ENCODE data around the gene AVEN.

Gene AVEN

DNA sequence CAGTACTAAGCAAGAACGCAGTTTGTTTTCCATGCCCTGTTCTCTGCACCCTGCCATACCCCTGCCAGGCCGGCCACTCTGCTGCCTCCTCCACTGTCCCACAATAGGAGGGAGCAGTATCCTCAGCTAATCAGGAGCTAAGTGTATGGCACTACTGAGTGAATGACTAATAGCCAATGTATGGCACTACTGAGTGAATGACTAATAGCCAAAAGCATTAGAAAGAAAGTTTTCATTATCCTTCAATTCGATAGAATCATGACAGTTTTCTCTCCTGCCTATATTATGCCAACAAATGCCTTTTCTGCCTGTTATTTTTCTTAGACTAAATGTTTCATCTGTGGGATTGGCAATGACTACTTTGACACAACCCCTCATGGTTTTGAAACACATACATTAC lies 178.2 kb downstream of the AVEN start:
- no peaks in the 10 kb centered on the region for H3K9me3 ChIP-seq (ENCODE audit: control insufficient read depth, low read length)
- no peaks in the 10 kb centered on the region for H3K36me3 ChIP-seq (ENCODE audit: control insufficient read depth, insufficient read depth, low read length)
- H3K27me3 ChIP-seq (ENCODE audit: control insufficient read depth, insufficient read depth, low read length, poor library complexity, severe bottlenecking) = no peaks in the 10 kb centered on the region
- WGBS, 2 experiments = 81 to 96% methylated on average over 3 of the region's 3 CpGs
- no peak overlapping the region for H3K27ac ChIP-seq (ENCODE audit: insufficient read depth, low read depth, low read length, poor library complexity, severe bottlenecking)
- no peak overlapping the region for H3K4me3 ChIP-seq (ENCODE audit: insufficient read depth, low read depth, low read length)
- no peaks in the 10 kb centered on the region for H3K4me1 ChIP-seq (ENCODE audit: control insufficient read depth, insufficient read depth, low read length)

DNA sequence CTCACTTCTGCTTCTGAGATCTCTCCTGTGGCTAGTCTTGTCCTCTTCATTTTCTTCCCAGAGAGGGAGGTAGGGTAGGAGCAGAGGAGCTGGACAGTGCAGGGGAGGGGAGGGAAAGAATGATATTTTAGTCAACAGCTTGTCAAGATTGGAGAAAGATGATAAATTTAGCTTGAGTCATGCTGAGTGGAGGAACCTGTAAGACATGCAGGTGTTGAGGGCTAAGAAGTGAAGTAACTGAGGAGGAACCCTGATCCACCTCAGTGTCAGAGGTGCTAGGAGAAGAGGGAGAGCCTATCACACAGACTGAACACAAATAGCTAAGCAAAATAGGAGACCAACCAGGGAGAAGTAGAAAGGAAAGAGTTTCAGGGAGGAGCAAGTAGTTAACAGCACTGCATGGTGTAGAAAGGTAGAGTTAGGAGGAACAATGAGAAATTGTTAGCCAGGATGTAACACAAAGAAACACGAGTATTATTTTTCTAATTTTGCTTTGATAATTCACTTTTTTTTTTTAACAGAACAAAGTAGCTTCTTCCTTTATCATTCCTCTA lies 178.9 kb downstream of the AVEN start:
- H3K27me3 ChIP-seq (ENCODE audit: control insufficient read depth, insufficient read depth, low read length, poor library complexity, severe bottlenecking) = no peaks in the 10 kb centered on the region
- H3K36me3 ChIP-seq (ENCODE audit: control insufficient read depth, insufficient read depth, low read length) = no peaks in the 10 kb centered on the region
- no peaks in the 10 kb centered on the region for H3K9me3 ChIP-seq (ENCODE audit: control insufficient read depth, low read length)
- H3K27ac ChIP-seq (ENCODE audit: insufficient read depth, low read depth, low read length, poor library complexity, severe bottlenecking) = no peak overlapping the region
- WGBS, 2 experiments = 73 to 86% methylated on average over 1 of the region's 1 CpG
- H3K4me1 ChIP-seq (ENCODE audit: control insufficient read depth, insufficient read depth, low read length) = no peaks in the 10 kb centered on the region
- H3K4me3 ChIP-seq (ENCODE audit: insufficient read depth, low read depth, low read length) = no peak overlapping the region

DNA sequence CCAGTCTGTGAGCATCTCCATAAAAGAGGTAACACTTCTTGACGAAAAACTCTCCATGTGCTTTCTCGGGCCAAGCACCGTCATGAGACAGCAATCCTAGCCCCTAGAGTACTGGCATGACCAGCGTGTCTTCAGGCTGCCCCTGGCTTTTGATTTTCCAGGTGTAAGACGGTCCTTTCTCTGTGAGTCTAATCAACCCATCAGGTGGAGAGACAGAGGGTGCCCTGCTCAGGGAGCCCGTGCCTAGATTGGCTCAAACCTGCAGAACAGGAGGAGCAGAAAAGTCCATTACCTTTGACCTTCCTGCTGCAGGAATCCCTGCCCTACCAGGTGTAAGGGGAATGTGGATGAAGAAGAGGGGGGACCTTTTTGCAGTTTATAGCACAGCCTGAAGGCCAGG lies 180.2 kb downstream of the AVEN start:
- H3K27ac ChIP-seq (ENCODE audit: insufficient read depth, low read depth, low read length, poor library complexity, severe bottlenecking) = no peak overlapping the region
- no peaks in the 10 kb centered on the region for H3K9me3 ChIP-seq (ENCODE audit: control insufficient read depth, low read length)
- H3K4me1 ChIP-seq (ENCODE audit: control insufficient read depth, insufficient read depth, low read length) = no peaks in the 10 kb centered on the region
- H3K36me3 ChIP-seq (ENCODE audit: control insufficient read depth, insufficient read depth, low read length) = no peaks in the 10 kb centered on the region
- H3K4me3 ChIP-seq (ENCODE audit: insufficient read depth, low read depth, low read length) = no peak overlapping the region
- no peaks in the 10 kb centered on the region for H3K27me3 ChIP-seq (ENCODE audit: control insufficient read depth, insufficient read depth, low read length, poor library complexity, severe bottlenecking)
- 94 to 97% methylated on average over 6 of the region's 6 CpGs for WGBS, 2 experiments

GRCh38 chr15:33857726-33858125 lies 181.3 kb downstream of the AVEN start:
- H3K36me3 ChIP-seq (ENCODE audit: control insufficient read depth, insufficient read depth, low read length) = no peaks in the 10 kb centered on the region
- 97% methylated on average over 13 of the region's 13 CpGs for WGBS, 2 experiments
- H3K27ac ChIP-seq (ENCODE audit: insufficient read depth, low read depth, low read length, poor library complexity, severe bottlenecking) = no peak overlapping the region
- no peaks in the 10 kb centered on the region for H3K4me1 ChIP-seq (ENCODE audit: control insufficient read depth, insufficient read depth, low read length)
- no peak overlapping the region for H3K4me3 ChIP-seq (ENCODE audit: insufficient read depth, low read depth, low read length)
- no peaks in the 10 kb centered on the region for H3K27me3 ChIP-seq (ENCODE audit: control insufficient read depth, insufficient read depth, low read length, poor library complexity, severe bottlenecking)
- no peaks in the 10 kb centered on the region for H3K9me3 ChIP-seq (ENCODE audit: control insufficient read depth, low read length)

GRCh38 chr15:33852570-33852969 lies 186.4 kb downstream of the AVEN start:
- no peak overlapping the region for H3K4me3 ChIP-seq (ENCODE audit: insufficient read depth, low read depth, low read length)
- WGBS, 2 experiments = 80% methylated on average over 1 of the region's 2 CpGs; no CpG with 5 or more reads in 1 of the 2 experiments
- H3K4me1 ChIP-seq (ENCODE audit: control insufficient read depth, insufficient read depth, low read length) = no peaks in the 10 kb centered on the region
- no peaks in the 10 kb centered on the region for H3K9me3 ChIP-seq (ENCODE audit: control insufficient read depth, low read length)
- no peaks in the 10 kb centered on the region for H3K27me3 ChIP-seq (ENCODE audit: control insufficient read depth, insufficient read depth, low read length, poor library complexity, severe bottlenecking)
- H3K27ac ChIP-seq (ENCODE audit: insufficient read depth, low read depth, low read length, poor library complexity, severe bottlenecking) = no peak overlapping the region
- H3K36me3 ChIP-seq (ENCODE audit: control insufficient read depth, insufficient read depth, low read length) = no peaks in the 10 kb centered on the region

DNA sequence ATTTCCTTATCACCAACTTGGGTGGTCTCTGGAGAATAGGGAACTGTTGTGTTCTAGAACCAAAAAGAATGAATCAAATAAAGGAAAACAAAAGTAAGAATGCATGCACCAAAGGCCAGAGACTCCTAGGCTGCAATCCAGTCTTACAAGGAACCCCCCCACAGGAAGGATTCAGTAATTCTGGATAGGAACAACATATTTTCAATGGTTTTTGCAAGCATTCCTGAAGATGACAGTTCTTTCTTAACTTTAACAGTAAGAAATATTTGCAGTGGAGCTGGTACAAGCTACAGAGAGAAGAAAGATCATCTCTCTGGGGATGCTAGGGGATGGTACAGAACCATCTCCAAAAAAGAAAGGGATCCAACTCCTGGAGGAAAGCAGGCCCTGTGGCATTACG lies 186.9 kb downstream of the AVEN start:
- no peak overlapping the region for H3K27ac ChIP-seq (ENCODE audit: insufficient read depth, low read depth, low read length, poor library complexity, severe bottlenecking)
- no peaks in the 10 kb centered on the region for H3K27me3 ChIP-seq (ENCODE audit: control insufficient read depth, insufficient read depth, low read length, poor library complexity, severe bottlenecking)
- no peak overlapping the region for H3K4me3 ChIP-seq (ENCODE audit: insufficient read depth, low read depth, low read length)
- H3K9me3 ChIP-seq (ENCODE audit: control insufficient read depth, low read length) = no peaks in the 10 kb centered on the region
- no peaks in the 10 kb centered on the region for H3K4me1 ChIP-seq (ENCODE audit: control insufficient read depth, insufficient read depth, low read length)
- H3K36me3 ChIP-seq (ENCODE audit: control insufficient read depth, insufficient read depth, low read length) = no peaks in the 10 kb centered on the region
- 89 to 100% methylated on average over 1 of the region's 1 CpG for WGBS, 2 experiments

DNA sequence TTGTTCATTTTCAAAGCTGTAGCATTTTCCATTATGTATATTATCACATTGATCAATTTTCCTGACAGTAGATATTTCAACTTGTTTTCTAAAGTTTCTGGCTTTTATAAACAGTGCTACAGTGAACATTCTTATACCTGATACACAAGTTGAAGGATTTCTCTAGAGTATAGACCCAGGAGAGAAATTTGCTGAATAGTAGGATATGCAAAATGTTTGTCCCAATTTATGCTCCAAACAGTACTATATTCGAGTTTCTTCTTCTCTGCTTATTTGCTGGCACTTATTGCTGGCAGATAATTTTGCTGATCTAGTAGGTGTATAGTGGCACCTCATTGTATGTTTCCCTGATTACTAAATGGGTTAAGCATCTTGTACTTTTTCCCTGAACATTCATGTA lies 187.9 kb downstream of the AVEN start:
- H3K36me3 ChIP-seq (ENCODE audit: control insufficient read depth, insufficient read depth, low read length) = no peaks in the 10 kb centered on the region
- H3K27me3 ChIP-seq (ENCODE audit: control insufficient read depth, insufficient read depth, low read length, poor library complexity, severe bottlenecking) = no peaks in the 10 kb centered on the region
- no peaks in the 10 kb centered on the region for H3K9me3 ChIP-seq (ENCODE audit: control insufficient read depth, low read length)
- no peak overlapping the region for H3K4me3 ChIP-seq (ENCODE audit: insufficient read depth, low read depth, low read length)
- H3K27ac ChIP-seq (ENCODE audit: insufficient read depth, low read depth, low read length, poor library complexity, severe bottlenecking) = no peak overlapping the region
- H3K4me1 ChIP-seq (ENCODE audit: control insufficient read depth, insufficient read depth, low read length) = no peaks in the 10 kb centered on the region
- WGBS, 2 experiments = 96 to 100% methylated on average over 1 of the region's 1 CpG

GRCh38 chr15:33848011-33848410 lies 191.0 kb downstream of the AVEN start:
- H3K36me3 ChIP-seq (ENCODE audit: control insufficient read depth, insufficient read depth, low read length) = no peaks in the 10 kb centered on the region
- WGBS, 2 experiments = 92 to 97% methylated on average over 3 of the region's 3 CpGs
- no peaks in the 10 kb centered on the region for H3K4me1 ChIP-seq (ENCODE audit: control insufficient read depth, insufficient read depth, low read length)
- no peaks in the 10 kb centered on the region for H3K9me3 ChIP-seq (ENCODE audit: control insufficient read depth, low read length)
- no peaks in the 10 kb centered on the region for H3K27me3 ChIP-seq (ENCODE audit: control insufficient read depth, insufficient read depth, low read length, poor library complexity, severe bottlenecking)
- no peak overlapping the region for H3K27ac ChIP-seq (ENCODE audit: insufficient read depth, low read depth, low read length, poor library complexity, severe bottlenecking)
- H3K4me3 ChIP-seq (ENCODE audit: insufficient read depth, low read depth, low read length) = no peak overlapping the region

DNA sequence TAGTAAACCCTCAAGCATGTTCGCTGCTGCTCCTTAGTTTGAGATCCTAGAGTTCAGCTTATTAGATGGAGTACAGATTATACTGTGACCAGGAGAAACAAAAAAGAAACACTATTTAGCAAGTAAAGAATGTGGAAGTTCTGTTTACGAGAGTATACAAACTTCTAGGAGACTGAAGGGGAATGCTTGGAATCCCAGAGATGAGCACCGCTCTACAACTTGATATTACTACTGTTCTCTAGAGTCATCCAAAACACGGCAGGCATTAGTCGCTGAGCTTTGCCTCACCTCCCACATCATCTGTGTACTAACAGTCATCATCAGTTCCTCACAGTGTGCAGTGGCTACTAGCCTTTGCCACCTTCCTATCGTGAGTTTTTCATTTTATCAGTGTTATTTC lies 192.1 kb downstream of the AVEN start:
- H3K36me3 ChIP-seq (ENCODE audit: control insufficient read depth, insufficient read depth, low read length) = no peaks in the 10 kb centered on the region
- 93 to 94% methylated on average over 6 of the region's 6 CpGs for WGBS, 2 experiments
- no peaks in the 10 kb centered on the region for H3K27me3 ChIP-seq (ENCODE audit: control insufficient read depth, insufficient read depth, low read length, poor library complexity, severe bottlenecking)
- no peak overlapping the region for H3K4me3 ChIP-seq (ENCODE audit: insufficient read depth, low read depth, low read length)
- no peaks in the 10 kb centered on the region for H3K9me3 ChIP-seq (ENCODE audit: control insufficient read depth, low read length)
- H3K27ac ChIP-seq (ENCODE audit: insufficient read depth, low read depth, low read length, poor library complexity, severe bottlenecking) = no peak overlapping the region
- no peaks in the 10 kb centered on the region for H3K4me1 ChIP-seq (ENCODE audit: control insufficient read depth, insufficient read depth, low read length)

- Histone ChIP-seq H3K27me3 (ENCODE audit: control insufficient read depth, insufficient read depth, low read length, poor library complexity, severe bottlenecking) (no peaks in the 10 kb centered on the region), H3K4me3 (ENCODE audit: insufficient read depth, low read depth, low read length) (no peak overlapping the region), H3K9me3 (ENCODE audit: control insufficient read depth, low read length) (no peaks in the 10 kb centered on the region), H3K27ac (ENCODE audit: insufficient read depth, low read depth, low read length, poor library complexity, severe bottlenecking) (no peak overlapping the region), H3K4me1 (ENCODE audit: control insufficient read depth, insufficient read depth, low read length) (no peaks in the 10 kb centered on the region), H3K36me3 (ENCODE audit: control insufficient read depth, insufficient read depth, low read length) (no peaks in the 10 kb centered on the region)
- 93% methylated on average over 2 of the region's 2 CpGs for WGBS, 2 experiments
Observed at GRCh38 chr15:33846142-33846541, 192.9 kb downstream of the AVEN start.

GRCh38 chr15:33844597-33844996 lies 194.4 kb downstream of the AVEN start:
- WGBS, 2 experiments = 88 to 91% methylated on average over 4 of the region's 4 CpGs
- Histone ChIP-seq H3K9me3 (ENCODE audit: control insufficient read depth, low read length) (no peaks in the 10 kb centered on the region), H3K27me3 (ENCODE audit: control insufficient read depth, insufficient read depth, low read length, poor library complexity, severe bottlenecking) (no peaks in the 10 kb centered on the region), H3K36me3 (ENCODE audit: control insufficient read depth, insufficient read depth, low read length) (no peaks in the 10 kb centered on the region), H3K4me3 (ENCODE audit: insufficient read depth, low read depth, low read length) (no peak overlapping the region), H3K27ac (ENCODE audit: insufficient read depth, low read depth, low read length, poor library complexity, severe bottlenecking) (no peak overlapping the region), H3K4me1 (ENCODE audit: control insufficient read depth, insufficient read depth, low read length) (no peaks in the 10 kb centered on the region)

Measured in ectodermal cell (in vitro differentiated cells).